ENCODE data around the gene SMG6. TPM values are rescaled to one million over a fixed set of nuclear protein-coding genes. Genes with fewer than 3 reads are reported as not detected.

SMG6 gene
- total RNA-seq, 1 experiment from 2014 or later = 15.1 TPM

- DNase-seq (ENCODE audit: low spot score) = no peak
These were observed 67.7 kb downstream of the SMG6 start for GRCh38 chr17:2235792-2236366.

- no peak for DNase-seq (ENCODE audit: low spot score)
These were observed 68.3 kb downstream of the SMG6 start for GRCh38 chr17:2235265-2235664.

GRCh38 chr17:2233441-2233947, 70.1 kb downstream of the SMG6 start:
- peak; percentile 93 for DNase-seq (ENCODE audit: low spot score)

- peak; percentile 95 for DNase-seq (ENCODE audit: low spot score)
These were observed 71.3 kb downstream of the SMG6 start for GRCh38 chr17:2232244-2232638.

- DNase-seq (ENCODE audit: low spot score) = no peak
These were observed 72.7 kb downstream of the SMG6 start for GRCh38 chr17:2230877-2231276.

GRCh38 chr17:2227025-2227699, 76.4 kb downstream of the SMG6 start:
- no peak for DNase-seq (ENCODE audit: low spot score)

- DNase-seq (ENCODE audit: low spot score) = no peak
These were observed 80.0 kb downstream of the SMG6 start for GRCh38 chr17:2223617-2223927.

GRCh38 chr17:2222901-2223616, 80.5 kb downstream of the SMG6 start:
- DNase-seq (ENCODE audit: low spot score) = peak; percentile 68

- no peak for DNase-seq (ENCODE audit: low spot score)
These were observed 81.3 kb downstream of the SMG6 start for GRCh38 chr17:2222301-2222700.

- DNase-seq (ENCODE audit: low spot score) = no peak
These were observed 85.2 kb downstream of the SMG6 start for GRCh38 chr17:2218426-2218825.

- DNase-seq (ENCODE audit: low spot score) = peak; percentile 82
These were observed 87.8 kb downstream of the SMG6 start for GRCh38 chr17:2215616-2216364.

GRCh38 chr17:2214929-2215615, 88.5 kb downstream of the SMG6 start:
- DNase-seq (ENCODE audit: low spot score) = peak; percentile 41

- DNase-seq (ENCODE audit: low spot score) = peak; percentile 80
These were observed 89.3 kb downstream of the SMG6 start for GRCh38 chr17:2214047-2214928.

- DNase-seq (ENCODE audit: low spot score) = no peak
These were observed 90.2 kb downstream of the SMG6 start for GRCh38 chr17:2213291-2213960.

- peak; percentile 78 for DNase-seq (ENCODE audit: low spot score)
These were observed 91.1 kb downstream of the SMG6 start for GRCh38 chr17:2212400-2212981.

GRCh38 chr17:2211661-2212399, 91.8 kb downstream of the SMG6 start:
- DNase-seq (ENCODE audit: low spot score) = peak; percentile 75

GRCh38 chr17:2210726-2211125, 92.9 kb downstream of the SMG6 start:
- no peak for DNase-seq (ENCODE audit: low spot score)

GRCh38 chr17:2207815-2208515, 95.6 kb downstream of the SMG6 start:
- no peak for DNase-seq (ENCODE audit: low spot score)
